Left ventricle myocardium superior (tissue), 1 donor: ENCODE measurements around the gene PRCP. TPM values are rescaled to one million over a fixed set of nuclear protein-coding genes. Genes with fewer than 3 reads are reported as not detected.

ENCODE experiments used
- total RNA-seq: library from RNA; stranded (reverse); fragmentation: NEBNext Ultra II Directional; extraction: Animal tissue kit (Norgen Biotek cat#: 25700); gene quantifications from one replicate; pipeline ENCODE4 v1.2.1, GENCODE V29; 2021
- donor health status: DM: no; HTN: yes; CAD: no; lungs with severe emphysema.

The PRCP gene
- total RNA-seq, 1 donor from 2014 or later: 41.1 TPM

Other genes with a start within 250 kb of the PRCP start
- gene FAM181B, start 166.6 kb downstream of the PRCP start, total RNA-seq: 0.07 TPM
- gene DDIAS, start 1.3 kb upstream of the PRCP start, total RNA-seq: 0.52 TPM
- gene RAB30, start 171.5 kb upstream of the PRCP start, total RNA-seq: 31.3 TPM